Measurements from ENCODE around the gene CFD. TPM values are rescaled to one million over a fixed set of nuclear protein-coding genes. Genes with fewer than 3 reads are reported as not detected.
"Not testable (repeated sequence)": the region's sequence is repeated elsewhere in the genome, so short reads cannot be mapped to it uniquely, and the experiment has no call there.

The CFD gene
- total RNA-seq, 1 experiment from 2014 or later = not detected

GRCh38 chr19:871446-872265, 12.2 kb downstream of the CFD start:
- no peak for DNase-seq (ENCODE audit: low read depth)

DNA sequence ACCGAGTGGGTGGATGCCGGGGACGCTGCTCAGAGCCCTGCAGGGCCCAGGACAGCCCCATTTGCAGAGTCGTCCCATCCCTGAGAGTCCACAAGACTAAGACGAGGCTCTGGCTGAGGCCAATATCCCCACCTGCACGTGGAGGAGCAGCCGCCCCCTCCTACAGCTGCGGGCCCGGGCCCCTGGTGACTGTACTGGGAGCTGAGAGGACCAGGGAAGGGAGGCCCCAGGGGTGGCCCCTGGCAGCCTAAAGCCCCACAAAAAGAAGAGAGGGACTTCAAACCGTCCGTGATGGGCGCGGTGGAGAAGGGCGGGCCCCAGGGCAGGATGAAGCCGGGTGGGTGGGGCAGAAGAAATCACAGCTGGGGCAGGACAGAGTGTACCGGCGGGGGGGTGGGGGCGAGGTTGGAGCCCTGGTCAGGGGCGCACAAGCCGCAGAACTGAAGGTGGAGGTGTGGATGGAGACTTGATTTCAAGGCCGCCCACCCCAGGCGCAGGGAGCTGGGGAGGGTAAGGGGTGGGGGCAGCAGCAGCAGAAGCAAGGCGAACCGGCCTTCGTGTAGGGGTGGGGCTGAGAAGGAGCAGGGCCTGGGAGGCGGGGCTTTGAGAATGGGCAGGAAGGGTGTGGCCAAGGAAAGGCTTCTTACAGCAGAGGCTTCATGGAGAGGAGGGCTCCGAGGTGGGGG, 12.9 kb downstream of the CFD start:
- no peak for DNase-seq (ENCODE audit: low read depth)

DNA sequence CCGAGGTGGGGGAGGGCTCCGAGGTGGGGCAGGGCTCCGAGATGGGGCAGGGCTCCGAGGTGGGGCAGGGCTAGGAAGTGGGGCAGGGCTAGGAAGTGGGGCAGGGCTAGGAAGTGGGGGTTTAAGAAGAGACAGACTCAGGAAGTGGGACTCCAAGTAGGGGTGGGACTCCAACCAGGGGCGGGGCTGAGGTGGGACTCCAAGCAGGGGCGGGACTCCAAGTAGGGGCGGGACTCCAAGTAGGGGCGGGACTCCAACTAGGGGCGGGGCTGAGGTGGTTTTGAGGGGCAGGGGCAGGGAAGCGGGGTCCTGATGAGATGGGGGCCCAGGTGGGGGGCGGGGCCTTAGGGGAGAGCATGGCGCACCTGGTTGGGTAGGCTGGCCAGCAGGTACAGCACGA, 13.6 kb downstream of the CFD start:
- DNase-seq (ENCODE audit: low read depth) = no peak

DNA sequence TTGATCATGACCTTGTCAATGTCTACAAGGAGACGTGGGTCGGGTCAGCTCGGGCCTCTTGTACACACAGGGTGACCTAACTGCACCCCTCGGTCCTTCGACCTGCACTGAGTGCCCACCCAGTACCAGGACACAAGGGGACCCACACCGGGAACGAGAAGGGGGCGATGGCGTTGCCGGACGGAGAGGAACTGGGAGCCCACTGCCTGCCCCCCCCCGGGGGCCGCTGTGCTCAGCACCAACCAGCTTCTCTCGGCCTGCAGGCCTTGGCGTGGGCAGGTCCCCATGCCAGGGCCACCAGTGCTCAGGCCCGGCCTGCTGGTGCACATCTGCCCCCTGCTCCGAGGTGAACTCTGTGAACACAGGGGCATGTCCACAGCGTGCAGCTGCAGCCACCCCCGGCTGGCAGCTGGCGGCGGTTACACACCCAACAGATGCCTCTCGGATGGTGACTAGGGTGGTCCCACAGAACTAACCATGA, 14.1 kb downstream of the CFD start:
- no peak for DNase-seq (ENCODE audit: low read depth)

GRCh38 chr19:875265-875879, 15.9 kb downstream of the CFD start:
- no peak for DNase-seq (ENCODE audit: low read depth)

- no peak for DNase-seq (ENCODE audit: low read depth)
These were observed 16.6 kb downstream of the CFD start for GRCh38 chr19:876089-876488.

DNA sequence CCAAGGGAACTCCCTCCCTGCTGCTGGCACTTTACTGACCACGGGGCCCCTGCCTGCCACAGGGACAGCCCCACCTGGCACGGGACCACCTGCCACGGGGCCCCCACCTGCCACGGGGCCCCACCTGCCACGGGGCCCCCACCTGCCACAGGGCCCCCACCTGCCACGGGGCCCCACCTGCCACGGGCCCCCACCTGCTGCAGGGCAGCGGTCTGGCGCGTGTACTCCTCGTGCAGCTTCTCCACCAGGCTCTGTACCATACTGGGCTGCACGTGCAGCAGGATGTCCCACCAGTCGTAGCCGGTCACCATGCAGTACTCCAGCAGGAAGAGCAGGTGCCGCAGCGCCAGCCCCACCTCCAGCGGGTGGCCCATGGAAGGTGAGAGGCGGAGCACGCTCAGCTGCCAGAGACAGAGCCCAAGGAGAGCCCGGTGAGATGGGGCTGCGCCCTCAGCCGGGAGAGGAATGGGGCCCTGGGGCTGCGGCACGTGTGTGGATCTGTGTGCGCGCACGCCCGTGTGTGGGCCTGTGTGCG, 17.4 kb downstream of the CFD start:
- DNase-seq (ENCODE audit: low read depth) = no peak

- not testable (repeated sequence) for DNase-seq (ENCODE audit: low read depth)
These were observed 18.7 kb downstream of the CFD start for GRCh38 chr19:877992-878660.

DNA sequence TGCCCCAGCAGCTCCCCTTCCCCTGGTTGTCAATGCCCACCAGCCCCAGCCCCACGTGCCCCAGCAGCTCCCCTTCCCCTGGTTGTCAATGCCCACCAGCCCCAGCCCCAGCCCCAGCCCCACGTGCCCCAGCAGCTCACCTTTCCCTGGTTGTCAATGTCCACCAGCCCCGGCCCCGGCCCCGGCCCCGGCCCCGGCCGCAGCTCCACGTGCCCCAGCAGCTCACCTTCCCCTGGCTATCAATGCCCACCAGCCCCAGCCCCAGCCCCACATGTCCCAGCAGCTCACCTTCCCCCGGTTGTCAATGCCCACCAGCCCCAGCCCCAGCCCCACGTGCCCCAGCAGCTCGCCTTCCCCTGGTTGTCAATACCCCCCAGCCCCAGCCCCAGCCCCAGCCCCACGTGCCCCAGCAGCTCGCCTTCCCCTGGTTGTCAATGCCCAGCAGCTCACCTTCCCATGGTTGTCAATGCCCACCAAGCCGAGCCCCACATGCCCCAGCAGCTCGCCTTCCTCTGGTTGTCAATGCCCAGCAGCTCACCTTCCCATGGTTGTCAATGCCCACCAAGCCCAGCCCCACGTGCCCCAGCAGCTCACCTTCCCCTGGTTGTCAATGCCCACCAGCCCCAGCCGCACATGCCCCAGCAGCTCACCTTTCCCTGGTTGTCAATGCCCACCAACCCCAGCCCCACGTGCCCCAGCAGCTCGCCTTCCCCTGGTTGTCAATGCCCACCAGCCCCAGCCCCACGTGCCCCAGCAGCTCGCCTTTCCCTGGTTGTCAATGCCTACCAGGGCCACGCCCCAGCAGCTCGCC, 19.5 kb downstream of the CFD start:
- DNase-seq (ENCODE audit: low read depth) = not testable (repeated sequence)

- DNase-seq (ENCODE audit: low read depth) = no peak
These were observed 20.4 kb downstream of the CFD start for GRCh38 chr19:879711-880438.

DNA sequence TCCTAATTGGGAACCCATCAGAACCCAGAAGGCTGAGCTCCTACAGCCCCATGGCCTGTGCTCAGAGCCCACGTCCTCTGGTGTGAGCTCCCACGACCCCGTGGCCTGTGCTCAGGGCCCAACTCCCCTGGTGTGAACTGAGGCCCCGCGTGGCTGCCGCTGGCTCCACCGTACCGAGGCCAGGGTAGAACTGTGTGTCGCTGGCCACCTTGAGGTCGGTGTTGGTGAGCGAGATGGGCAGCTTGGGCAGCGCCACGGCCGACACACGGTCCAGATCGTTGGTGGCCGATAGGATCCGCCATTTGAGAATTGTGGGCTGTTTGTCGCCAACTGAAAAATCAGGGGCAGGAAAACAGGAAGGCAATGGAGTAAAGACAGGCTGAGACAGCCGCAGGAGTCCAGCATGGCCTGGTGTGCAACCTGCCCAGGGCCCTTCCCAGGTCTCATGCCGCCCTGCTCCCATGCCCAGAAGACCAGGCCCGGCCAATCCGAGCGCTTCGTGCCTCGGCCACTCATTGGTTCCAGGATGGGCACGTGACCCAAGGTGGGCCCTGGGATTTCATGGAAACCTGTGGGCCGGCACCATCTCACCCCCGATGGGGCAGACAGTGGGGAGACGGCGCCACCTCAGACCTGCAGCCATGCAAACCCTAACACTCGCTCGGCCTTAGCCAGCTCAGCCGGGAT, 22.1 kb downstream of the CFD start:
- DNase-seq (ENCODE audit: low read depth) = no peak

DNA sequence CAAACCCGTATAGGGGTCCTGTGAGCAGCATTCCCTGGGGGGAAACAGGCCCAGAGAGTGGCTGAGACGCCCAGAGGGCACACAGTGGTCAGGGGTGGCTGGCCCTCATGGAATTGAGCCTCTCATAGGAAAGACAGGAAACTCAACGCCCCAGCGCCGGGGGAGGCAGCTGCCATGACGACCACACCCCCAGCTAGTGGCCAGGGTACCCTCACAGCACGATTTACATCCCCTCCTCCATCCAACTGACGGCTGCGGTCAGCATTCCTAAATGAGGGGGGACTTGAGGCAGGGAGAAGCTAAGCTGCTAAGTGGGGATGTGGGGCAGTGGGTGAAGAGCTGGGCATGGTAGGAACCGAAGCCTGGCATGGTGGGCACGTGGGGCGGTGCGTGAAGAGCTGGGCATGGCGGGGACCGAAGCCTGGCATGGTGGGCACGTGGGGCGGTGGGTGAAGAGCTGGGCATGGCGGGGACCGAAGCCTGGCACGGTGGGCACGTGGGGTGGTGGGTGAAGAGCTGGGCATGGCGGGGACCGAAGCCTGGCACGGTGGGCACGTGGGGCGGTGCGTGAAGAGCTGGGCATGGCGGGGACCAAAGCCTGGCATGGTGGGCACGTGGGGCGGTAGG, 23.5 kb downstream of the CFD start:
- no peak for DNase-seq (ENCODE audit: low read depth)

GRCh38 chr19:883661-884211, 24.3 kb downstream of the CFD start:
- DNase-seq (ENCODE audit: low read depth) = no peak

DNA sequence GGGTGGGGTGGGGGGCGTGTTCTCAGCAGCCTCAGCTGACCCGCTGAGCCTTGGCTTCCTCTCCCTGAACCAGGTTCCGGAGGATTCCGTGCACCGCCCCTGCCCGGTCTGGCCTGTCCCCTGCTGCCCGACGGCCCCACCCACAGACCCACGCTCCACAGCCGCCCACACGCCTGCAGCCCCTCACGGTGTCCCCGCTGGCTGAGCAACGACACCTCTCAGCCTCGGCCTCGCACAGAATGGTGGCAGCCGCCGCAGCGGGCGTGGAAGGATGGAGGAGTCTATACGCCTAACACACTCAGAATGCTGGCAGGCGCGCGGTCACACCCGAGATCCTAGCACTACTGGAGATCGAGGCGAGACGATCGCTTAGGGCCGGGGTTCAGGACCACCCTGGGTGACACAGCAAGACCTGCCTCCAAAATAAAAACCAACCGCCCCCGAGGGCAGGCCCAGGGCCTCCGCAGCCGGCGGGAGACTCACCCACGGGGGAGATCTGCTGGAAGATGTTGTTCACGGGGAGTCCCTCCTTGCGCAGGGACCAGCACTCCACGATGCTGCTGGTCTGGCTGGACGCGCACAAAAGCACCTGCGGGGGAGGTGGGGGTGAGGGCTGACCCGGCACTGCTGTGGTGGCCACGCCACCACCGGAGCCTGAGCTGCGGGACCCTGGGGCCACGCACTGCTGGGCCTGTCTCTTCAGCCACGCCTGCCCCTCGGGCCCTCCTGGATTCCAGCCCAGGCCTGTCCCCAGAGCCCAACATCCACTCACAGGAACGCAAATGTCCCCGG, 25.2 kb downstream of the CFD start:
- no peak for DNase-seq (ENCODE audit: low read depth)

DNA sequence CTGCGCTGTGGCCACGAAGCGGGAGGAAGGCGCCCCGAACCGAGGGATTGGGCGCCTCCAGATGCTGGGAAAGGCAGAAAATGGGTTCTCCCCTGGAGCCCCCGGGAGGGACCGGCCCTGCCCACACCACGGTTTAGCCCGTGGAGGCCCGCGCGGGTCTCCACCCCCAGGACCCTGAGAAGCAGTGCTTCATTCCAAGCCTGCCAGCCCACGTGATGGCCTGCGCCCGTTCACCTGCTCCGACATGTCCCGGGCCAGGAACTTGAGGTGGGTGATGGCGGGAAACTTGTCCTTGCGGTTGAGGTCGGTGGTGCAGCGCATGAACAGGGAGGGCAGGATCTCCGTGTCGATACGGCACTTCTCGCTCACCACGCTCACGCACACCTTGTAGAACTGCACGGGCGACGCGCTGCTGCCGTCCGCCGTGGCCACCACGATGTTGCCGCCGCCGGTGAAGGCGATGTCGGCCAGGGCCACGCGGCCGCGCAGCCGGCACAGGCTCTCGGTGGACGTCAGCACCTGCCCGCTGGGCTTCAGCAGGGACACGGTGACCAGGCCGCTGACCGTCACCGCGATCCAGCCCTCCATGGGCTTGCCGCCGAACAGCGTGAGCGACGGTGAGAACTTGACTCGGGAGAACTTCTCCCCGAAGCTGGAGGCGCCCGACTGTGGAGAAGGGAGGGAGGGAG, 26.2 kb downstream of the CFD start:
- DNase-seq (ENCODE audit: low read depth) = no peak

DNA sequence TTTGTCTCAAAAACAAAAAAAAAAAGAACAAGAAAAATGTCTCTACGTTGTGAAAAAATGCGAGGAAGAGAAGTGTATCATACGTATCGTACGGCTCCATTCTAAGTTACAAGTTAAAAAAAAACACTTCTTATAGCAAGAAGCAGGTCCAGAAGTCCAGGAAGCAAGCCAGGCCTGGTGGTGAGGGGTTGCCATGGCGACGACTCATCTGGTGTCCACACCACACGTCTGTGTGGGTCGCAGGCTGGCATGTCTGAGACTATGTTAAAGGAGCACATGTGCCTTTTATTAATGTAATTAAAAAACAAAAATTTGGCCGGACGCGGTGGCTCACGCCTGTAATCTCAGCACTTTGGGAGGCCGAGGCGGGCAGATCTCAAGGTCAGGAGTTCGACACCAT, 27.6 kb downstream of the CFD start:
- DNase-seq (ENCODE audit: low read depth) = peak; percentile 54

DNA sequence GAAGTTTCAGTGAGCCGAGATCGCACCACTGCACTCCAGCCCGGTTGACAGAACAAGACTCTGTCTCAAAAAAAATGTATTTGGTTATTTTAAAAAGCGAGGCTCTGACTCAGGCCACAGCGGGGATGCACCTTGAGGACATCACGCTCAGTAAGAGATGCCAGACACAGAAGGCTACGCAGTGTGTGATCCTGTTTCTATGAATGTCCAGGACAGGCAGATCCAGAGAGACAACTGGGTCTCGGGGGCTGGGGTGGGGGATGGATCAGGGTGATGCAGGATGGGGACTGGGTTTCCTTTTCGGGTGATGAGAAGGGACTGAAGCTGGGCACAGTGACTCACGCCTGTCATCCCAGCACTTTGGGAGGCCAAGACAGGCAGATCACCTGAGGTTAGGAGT, 28.1 kb downstream of the CFD start:
- no peak for DNase-seq (ENCODE audit: low read depth)
